ENCODE results near the gene CPAMD8. TPM values are rescaled to one million over a fixed set of nuclear protein-coding genes. Genes with fewer than 3 reads are reported as not detected.

Gene CPAMD8
- total and polyA plus RNA-seq, 12 donors = 3.1 to 33.7 (median 9.2) TPM

- no peak for TF ChIP-seq POLR2A (IDR thresholded peaks at IDR 0.05)
- peak in 1 of 6 experiments; percentile 8 for TF ChIP-seq CTCF (IDR thresholded peaks at IDR 0.05)
- Histone ChIP-seq H3K4me1 (replicated peaks in 1 of 2) (peaks cover 0 to 7% of the 10 kb centered on the region in 2 donors), H3K4me3 (no peak overlapping the region), H3K27me3 (no peaks in the 10 kb centered on the region), H3K27ac (peak overlapping the region in 2 of 5 donors; percentile 0 to 40), H3K36me3 (replicated peaks in 1 of 2) (peaks cover 0 to 91% of the 10 kb centered on the region in 2 donors), H3K9me3 (replicated peaks in 1 of 3) (no peaks in the 10 kb centered on the region)
- WGBS, 4 donors = 36 to 82% (median 52%) methylated on average over 4 to 10 of the region's 10 CpGs
- peak; percentile 83 to 97 (median 94) for DNase-seq
- intact Hi-C loops (cut with DNase I) = no loop called here
These were observed 159.4 kb downstream of the CPAMD8 start for GRCh38 chr19:16867211-16867610.

GRCh38 chr19:16862826-16863415 is 163.7 kb downstream of the CPAMD8 start:
- WGBS, 4 donors = 82 to 85% (median 83%) methylated on average over 10 of the region's 10 CpGs
- Histone ChIP-seq H3K27me3 (no peaks in the 10 kb centered on the region), H3K4me1 (replicated peaks in 1 of 2) (peaks cover 0 to 6% of the 10 kb centered on the region in 2 donors), H3K36me3 (replicated peaks in 1 of 2) (peaks cover 0 to 59% of the 10 kb centered on the region in 2 donors), H3K27ac (no peak overlapping the region), H3K4me3 (no peak overlapping the region), H3K9me3 (replicated peaks in 1 of 3) (no peaks in the 10 kb centered on the region)
- TF ChIP-seq POLR2A (IDR thresholded peaks at IDR 0.05) (no peak), CTCF (IDR thresholded peaks at IDR 0.05) (no peak)
- intact Hi-C loops (cut with DNase I) = no loop called here
- no peak for DNase-seq

- DNase-seq = no peak
- TF ChIP-seq POLR2A (IDR thresholded peaks at IDR 0.05) = no peak
- no peak for TF ChIP-seq CTCF (IDR thresholded peaks at IDR 0.05)
- H3K36me3 ChIP-seq (replicated peaks in 1 of 2) = peaks cover 0 to 50% of the 10 kb centered on the region in 2 donors
- WGBS, 4 donors = 85 to 98% (median 89%) methylated on average over 5 of the region's 5 CpGs
- no peak overlapping the region for H3K27ac ChIP-seq
- intact Hi-C loops (cut with DNase I) = no loop called here
- H3K4me3 ChIP-seq = no peak overlapping the region
- H3K9me3 ChIP-seq (replicated peaks in 1 of 3) = no peaks in the 10 kb centered on the region
- H3K27me3 ChIP-seq = no peaks in the 10 kb centered on the region
- H3K4me1 ChIP-seq (replicated peaks in 1 of 2) = no peaks in the 10 kb centered on the region
These were observed 164.8 kb downstream of the CPAMD8 start for GRCh38 chr19:16861834-16862233.

GRCh38 chr19:16861011-16861410 is 165.6 kb downstream of the CPAMD8 start:
- intact Hi-C loops (cut with DNase I) = no loop called here
- Histone ChIP-seq H3K9me3 (replicated peaks in 1 of 3) (no peaks in the 10 kb centered on the region), H3K4me3 (no peak overlapping the region), H3K27ac (no peak overlapping the region), H3K27me3 (no peaks in the 10 kb centered on the region), H3K4me1 (replicated peaks in 1 of 2) (no peaks in the 10 kb centered on the region), H3K36me3 (replicated peaks in 1 of 2) (peaks cover 0 to 42% of the 10 kb centered on the region in 2 donors)
- WGBS, 4 donors = 93 to 97% (median 94%) methylated on average over 3 of the region's 3 CpGs
- TF ChIP-seq CTCF (IDR thresholded peaks at IDR 0.05) (no peak), POLR2A (IDR thresholded peaks at IDR 0.05) (no peak)
- DNase-seq = no peak

Data from adrenal gland (tissue), 12 donors.